NCI-H2107 treated with DMSO at 0.1 percent for 48 hours (cell line): ENCODE data around the gene WNK1.

ENCODE experiments used
- DNase-seq: peaks from one replicate; lab custom pipeline; 2025; ENCODE audit not compliant: unreplicated experiment; lab: John Stamatoyannopoulos, UW

The WNK1 gene

DNA sequence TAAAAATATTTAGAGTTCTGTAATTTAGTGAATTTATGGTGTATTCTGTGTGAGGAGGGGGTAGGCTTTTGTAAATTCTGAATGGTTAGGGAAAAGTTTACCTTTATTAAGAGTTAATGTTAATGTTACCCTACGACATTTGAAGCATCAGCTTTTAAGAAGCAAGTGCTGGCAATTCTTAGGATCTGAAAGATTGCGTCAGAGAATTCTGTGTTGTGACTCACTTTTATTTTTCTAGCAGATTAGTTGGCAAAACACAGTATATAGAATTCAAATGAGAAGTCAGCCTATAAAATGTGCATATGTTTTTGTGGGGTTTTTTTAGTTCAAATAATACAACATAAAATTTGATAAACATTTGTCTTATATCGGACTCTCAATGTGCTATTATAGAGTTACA, 99.5 kb downstream of the WNK1 start:
- no peak for DNase-seq

DNA sequence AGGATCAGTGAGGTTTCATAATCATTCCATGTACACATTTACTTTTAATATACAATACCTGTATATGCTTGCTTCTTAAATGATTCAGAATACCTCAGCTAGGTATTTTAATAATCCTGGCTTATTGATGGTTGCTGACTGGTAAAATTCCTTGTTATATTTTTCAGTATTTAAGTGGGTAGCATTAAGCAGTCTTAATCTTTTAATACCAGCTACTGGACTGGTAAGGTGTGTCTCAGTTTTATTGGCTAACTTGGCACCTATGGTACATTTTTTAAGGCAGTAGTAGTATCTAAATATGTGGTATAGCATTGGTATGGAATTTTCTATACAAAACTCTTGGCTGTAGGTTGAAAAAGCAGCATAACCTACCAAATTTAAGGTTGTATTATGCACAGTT, 100.5 kb downstream of the WNK1 start:
- no peak for DNase-seq

- no peak for DNase-seq
These were observed 105.2 kb downstream of the WNK1 start for GRCh38 chr12:857611-858010.

DNA sequence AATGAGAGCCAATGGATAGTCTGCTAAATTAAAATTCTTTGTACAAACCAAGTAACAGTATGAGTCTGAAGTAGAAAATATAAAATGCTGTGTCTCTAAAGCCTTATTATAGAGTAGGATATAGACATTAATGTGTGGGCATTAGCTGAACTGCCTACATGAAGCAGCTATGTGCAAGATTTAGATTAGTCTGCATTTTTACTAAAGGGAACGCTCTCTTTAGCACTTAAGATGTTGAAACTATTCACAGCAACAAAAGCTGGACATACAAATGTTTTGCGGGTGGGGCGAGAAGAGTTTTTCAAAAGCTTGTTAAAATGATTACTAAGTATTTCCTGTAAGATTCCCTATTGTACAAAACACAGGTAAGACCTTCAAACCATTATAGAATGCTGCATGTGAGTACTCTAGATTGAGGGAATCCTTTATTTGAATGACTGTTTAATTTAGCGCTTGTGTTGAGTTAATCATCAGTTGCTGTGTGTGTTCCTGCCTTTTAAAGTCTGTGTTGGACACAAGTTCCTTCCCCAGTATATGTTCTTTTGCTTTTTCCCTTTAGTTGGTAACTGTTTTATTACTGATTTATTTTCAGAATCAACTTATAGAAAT, 110.0 kb downstream of the WNK1 start:
- no peak for DNase-seq

DNA sequence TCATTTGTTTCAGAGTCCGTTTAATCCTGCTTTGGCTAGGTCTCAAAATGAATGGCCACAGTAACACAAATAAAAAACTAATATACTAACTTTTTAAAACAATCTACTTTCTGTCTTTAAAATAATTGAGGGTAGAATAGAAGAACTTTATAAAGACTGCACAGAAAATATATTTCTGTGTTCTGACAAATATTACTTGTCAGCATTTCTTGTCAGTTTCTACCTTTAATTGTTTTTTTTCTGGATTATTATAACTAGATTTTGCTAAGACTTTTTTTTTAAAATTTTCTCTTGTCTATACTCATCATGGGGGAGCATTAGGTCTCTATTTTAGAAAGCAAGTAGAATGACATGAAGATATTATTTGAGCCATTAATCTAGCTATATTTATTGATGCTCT, 110.9 kb downstream of the WNK1 start:
- no peak for DNase-seq

DNA sequence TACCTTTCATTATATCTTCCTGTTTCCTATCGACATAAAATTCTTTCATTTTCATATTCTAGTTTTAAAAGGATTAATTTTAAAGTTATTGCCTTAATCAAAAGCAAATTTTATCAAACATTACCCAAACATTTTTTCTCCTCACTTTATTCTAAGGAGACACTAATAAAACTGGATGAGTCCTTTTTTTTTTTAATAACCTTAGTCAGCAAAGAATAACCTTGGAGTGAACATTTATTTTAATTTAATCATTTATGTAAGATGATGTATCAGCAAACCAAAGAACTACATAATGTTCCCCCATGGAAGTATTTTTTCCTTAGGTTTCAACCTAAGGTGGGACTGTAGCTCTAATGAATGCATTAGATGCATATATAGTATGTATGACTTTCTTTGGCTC, 113.2 kb downstream of the WNK1 start:
- DNase-seq, result no peak

- DNase-seq, result no peak
These were observed 115.5 kb downstream of the WNK1 start for GRCh38 chr12:867905-868304.

DNA sequence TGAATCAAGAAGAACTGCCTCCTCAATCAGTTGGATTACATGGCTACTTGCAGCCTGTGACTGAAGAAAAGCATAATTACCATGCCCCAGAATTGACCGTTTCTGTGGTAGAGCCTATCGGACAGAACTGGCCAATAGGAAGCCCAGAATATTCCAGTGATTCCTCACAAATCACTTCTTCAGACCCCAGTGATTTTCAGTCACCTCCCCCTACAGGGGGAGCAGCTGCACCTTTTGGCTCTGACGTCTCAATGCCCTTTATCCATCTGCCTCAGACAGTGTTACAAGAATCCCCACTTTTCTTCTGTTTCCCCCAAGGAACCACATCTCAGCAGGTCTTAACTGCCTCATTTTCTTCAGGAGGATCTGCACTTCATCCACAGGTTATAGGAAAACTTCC, 116.3 kb downstream of the WNK1 start:
- no peak for DNase-seq

GRCh38 chr12:870378-870777, 118.0 kb downstream of the WNK1 start:
- no peak for DNase-seq

DNA sequence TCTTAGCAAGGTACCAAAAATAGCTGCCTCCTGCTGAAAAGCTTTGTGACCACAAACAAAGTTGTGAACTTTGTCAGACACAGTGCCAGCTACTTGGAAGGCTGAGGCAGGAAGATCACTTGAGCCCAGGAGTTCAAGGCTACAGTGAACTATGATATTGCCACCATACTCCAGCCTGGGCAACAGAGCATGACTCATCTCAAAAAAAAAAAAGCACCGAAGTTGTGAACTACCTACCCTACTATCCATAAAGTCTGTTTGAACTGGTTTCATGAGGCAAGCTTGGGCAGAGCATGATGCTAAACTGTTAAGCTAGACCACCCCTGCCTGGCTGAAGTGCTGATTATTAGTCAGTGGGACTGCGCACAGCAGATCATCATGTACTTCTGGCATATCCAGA, 121.6 kb downstream of the WNK1 start:
- DNase-seq, result no peak

DNA sequence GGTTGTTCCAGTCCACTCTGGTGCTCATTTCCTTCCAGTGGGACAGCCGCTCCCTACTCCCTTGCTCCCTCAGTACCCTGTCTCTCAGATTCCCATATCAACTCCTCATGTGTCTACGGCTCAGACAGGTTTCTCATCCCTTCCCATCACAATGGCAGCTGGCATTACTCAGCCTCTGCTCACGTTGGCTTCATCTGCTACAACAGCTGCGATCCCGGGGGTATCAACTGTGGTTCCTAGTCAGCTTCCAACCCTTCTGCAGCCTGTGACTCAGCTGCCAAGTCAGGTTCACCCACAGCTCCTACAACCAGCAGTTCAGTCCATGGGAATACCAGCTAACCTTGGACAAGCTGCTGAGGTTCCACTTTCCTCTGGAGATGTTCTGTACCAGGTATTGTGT, 127.3 kb downstream of the WNK1 start:
- DNase-seq, result no peak

- DNase-seq, result no peak
These were observed 128.3 kb downstream of the WNK1 start for GRCh38 chr12:880656-881055.

DNA sequence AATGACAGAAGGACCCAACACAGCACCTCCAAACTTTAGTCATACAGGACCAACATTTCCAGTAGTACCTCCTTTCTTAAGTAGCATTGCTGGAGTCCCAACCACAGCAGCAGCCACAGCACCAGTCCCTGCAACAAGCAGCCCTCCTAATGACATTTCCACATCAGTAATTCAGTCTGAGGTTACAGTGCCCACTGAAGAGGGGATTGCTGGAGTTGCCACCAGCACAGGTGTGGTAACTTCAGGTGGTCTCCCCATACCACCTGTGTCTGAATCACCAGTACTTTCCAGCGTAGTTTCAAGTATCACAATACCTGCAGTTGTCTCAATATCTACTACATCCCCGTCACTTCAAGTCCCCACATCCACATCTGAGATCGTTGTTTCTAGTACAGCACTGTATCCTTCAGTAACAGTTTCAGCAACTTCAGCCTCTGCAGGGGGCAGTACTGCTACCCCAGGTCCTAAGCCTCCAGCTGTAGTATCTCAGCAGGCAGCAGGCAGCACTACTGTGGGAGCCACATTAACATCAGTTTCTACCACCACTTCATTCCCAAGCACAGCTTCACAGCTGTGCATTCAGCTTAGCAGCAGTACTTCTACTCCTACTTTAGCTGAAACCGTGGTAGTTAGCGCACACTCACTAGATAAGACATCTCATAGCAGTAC, 132.5 kb downstream of the WNK1 start:
- DNase-seq, result no peak

- DNase-seq, result no peak
These were observed 133.3 kb downstream of the WNK1 start for GRCh38 chr12:885701-886100.

- DNase-seq, result no peak
These were observed 133.8 kb downstream of the WNK1 start for GRCh38 chr12:886206-886605.

DNA sequence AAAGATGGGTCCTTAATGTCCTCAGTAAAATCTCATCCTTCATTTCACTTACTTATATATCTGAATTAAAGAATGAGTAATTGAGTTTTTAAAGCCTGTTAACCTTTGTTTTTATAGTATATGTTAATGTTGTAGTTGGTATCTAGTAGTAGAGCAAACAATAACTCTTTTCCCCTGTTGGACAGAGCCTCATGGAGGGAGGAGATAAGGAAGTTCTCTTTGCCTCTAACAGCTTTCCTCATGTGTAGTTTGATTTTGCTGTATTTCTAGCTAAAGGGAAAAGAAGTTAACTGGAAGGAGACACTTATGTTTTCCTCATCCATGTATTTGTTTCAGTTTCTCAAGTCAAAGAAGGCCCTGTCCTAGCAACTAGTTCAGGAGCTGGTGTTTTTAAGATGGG, 141.8 kb downstream of the WNK1 start:
- no peak for DNase-seq

- no peak for DNase-seq
These were observed 143.7 kb downstream of the WNK1 start for GRCh38 chr12:896031-896430.

DNA sequence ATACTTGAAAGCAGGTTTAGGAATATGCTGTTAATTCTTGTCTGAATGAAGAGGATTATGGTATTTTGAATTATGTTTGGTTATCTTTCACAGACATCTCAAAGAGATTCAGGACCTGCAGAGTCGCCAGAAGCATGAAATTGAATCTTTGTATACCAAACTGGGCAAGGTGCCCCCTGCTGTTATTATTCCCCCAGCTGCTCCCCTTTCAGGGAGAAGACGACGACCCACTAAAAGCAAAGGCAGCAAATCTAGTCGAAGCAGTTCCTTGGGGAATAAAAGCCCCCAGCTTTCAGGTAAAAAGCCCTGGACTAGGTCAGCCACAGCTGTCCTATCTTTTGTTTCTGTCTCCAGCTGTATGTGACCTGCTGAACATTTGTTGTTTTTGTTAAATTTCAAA, 145.0 kb downstream of the WNK1 start:
- DNase-seq, result no peak

DNA sequence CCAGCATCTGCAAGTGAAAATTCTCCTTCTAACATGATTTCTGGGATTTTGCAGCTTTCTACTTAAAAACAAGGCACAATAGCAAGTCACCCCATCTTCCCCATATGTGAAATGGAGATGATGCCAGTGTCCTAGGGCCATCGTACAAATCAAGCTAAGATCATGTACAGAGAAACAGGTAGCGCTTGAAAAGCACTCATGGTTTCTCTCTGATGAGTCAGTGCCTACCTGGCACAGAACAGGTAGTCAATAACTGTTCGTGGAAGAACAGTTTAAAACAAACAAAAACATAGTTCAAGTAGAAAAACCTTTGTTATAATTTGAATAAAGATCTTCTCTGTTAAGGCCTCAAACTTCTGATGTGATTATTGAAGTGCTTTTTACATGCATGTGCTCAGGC, 150.2 kb downstream of the WNK1 start:
- no peak for DNase-seq

DNA sequence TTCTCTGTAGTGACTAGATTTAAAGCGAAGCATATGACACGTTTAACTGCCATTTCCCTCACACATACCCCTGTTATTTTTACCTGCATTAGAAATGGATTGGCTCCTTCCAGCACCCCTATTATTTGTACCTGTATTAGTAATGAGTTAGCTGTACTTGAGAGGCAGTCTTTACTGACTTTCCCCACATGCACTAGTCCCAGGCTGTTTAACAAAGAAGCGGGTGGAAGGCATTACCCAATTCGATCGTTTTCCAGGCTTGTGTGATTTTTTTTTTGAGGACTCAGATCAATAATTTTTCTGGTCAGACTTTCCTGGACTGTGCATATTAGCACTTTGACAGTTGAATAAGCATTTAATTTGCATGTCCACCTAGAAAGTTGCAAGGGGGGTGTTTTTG, 150.7 kb downstream of the WNK1 start:
- DNase-seq, result no peak

DNA sequence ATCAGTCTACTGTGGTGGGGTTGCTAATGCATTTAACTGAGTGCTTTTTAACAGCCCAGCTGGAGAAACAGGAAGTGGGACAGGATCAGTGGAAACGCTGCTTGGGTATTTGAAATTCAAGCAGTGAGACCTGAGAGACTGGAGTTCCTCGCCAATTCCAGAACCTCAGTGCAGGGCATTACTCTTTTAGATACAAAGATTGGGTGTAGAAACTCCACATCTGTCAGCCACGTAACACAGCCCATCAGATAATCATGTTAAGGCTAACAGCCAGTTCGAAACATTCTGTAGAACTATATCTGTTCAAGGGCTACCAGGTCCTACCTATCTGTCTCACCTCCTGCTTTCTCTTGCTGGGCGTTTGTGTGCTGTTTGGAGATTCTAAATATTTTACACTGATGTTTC, 151.6 kb downstream of the WNK1 start:
- DNase-seq, result no peak

- no peak for DNase-seq
These were observed 153.1 kb downstream of the WNK1 start for GRCh38 chr12:905261-906031.
